A549 (cell line): ENCODE results near the gene CTNNBL1. TPM values are rescaled to one million over a fixed set of nuclear protein-coding genes. Genes with fewer than 3 reads are reported as not detected.

Experiments
- ATAC-seq, 2 experiments: fragments of 200-7000 bp in 1 of 2; fragments of >200 bp in 1 of 2; cut with Nextera tagmentation in 1 of 2; cut with Tn5 transposase in 1 of 2; 3 replicates each; pipeline versions ENCODE4 v1.8.0 to v1.9.1; 2018 to 2020; ENCODE audit warnings: mild to moderate bottlenecking in 1 of 2, moderate library complexity in 1 of 2
- CTCF ChIA-PET: fragments of 300-600 bp; sonication (Branson Sonifier 250); formaldehyde crosslinking; extraction: SDS; loops from one replicate; lab custom pipeline; 2021; ENCODE audit warnings: antibody characterized with exemption, inconsistent platforms; lab: Yijun Ruan, JAX
- POLR2A ChIA-PET: fragments of 350-600 bp; formaldehyde crosslinking; extraction: SDS; loops from one replicate; lab custom pipeline; 2021; ENCODE audit warnings: antibody characterized with exemption, inconsistent platforms; lab: Yijun Ruan, JAX
- DNase-seq, 2 experiments: peaks; one replicate each; pipeline versions ENCODE4 v3.0.0 to v3.0.0-alpha.2; 2011 to 2016; ENCODE audit warnings: low read depth in 1 of 2, low spot score in 1 of 2
- FAIRE-seq: peaks from 2 replicates; lab custom pipeline; 2011; peaks lifted over from hg19 to GRCh38; lab: Jason Lieb, UNC
- H3K27ac ChIP-seq, 2 experiments: fragments of >200 bp; sonication (Bioruptor Twin); formaldehyde crosslinking; 3 replicates each; pipeline ENCODE4 v1.5.1; 2016 to 2017
- H3K4me1 ChIP-seq: fragments of >200 bp; sonication (Bioruptor Twin); formaldehyde crosslinking; 3 replicates; pipeline ENCODE4 v1.6.1; 2016
- H3K4me2 ChIP-seq: fragments of >200 bp; sonication (Bioruptor Twin); formaldehyde crosslinking; 3 replicates; pipeline ENCODE4 v1.6.1; 2016
- H3K4me3 ChIP-seq: fragments of >200 bp; sonication (Bioruptor Twin); formaldehyde crosslinking; 3 replicates; pipeline ENCODE4 v1.5.1; 2016
- H3K9me3 ChIP-seq: fragments of >200 bp; sonication (Bioruptor Twin); formaldehyde crosslinking; 3 replicates; pipeline ENCODE4 v1.6.1; 2016
- BHLHE40 ChIP-seq: IDR thresholded peaks from 2 replicates; pipeline ENCODE4 v1.6.1; 2012; ENCODE audit warnings: low read depth, low read length, inconsistent platforms
- CBX8 ChIP-seq: fragments of 200-600 bp; sonication (generic); IDR thresholded peaks from 2 replicates; pipeline ENCODE4 v1.6.1; 2016
- E2F6 ChIP-seq: IDR thresholded peaks from 2 replicates; pipeline ENCODE4 v1.6.1; 2012; ENCODE audit warnings: low read depth, borderline replicate concordance
- ESRRA ChIP-seq: fragments of 150-350 bp; IDR thresholded peaks from 2 replicates; pipeline ENCODE4 v1.6.1; 2014; ENCODE audit warnings: mild to moderate bottlenecking, low read length, borderline replicate concordance
- FOSB ChIP-seq: fragments of 250-450 bp; sonication (Bioruptor Pico); IDR thresholded peaks from 2 replicates; pipeline ENCODE4 v1.5.0; 2020; ENCODE audit warnings: mild to moderate bottlenecking, moderate library complexity
- FOXS1 ChIP-seq: fragments of 250-450 bp; sonication (Bioruptor Pico); IDR thresholded peaks from 2 replicates; pipeline ENCODE4 v1.5.0; 2020; ENCODE audit warnings: mild to moderate bottlenecking, moderate library complexity
- HDAC2 ChIP-seq: fragments of 200-600 bp; sonication (generic); IDR thresholded peaks from 2 replicates; pipeline ENCODE4 v1.6.1; 2016
- HOXB13 ChIP-seq: fragments of 250-450 bp; sonication (Bioruptor Pico); IDR thresholded peaks from 2 replicates; pipeline ENCODE4 v1.5.0; 2020; ENCODE audit warnings: low read depth, mild to moderate bottlenecking, moderate library complexity
- JUNB ChIP-seq: fragments of >200 bp; sonication (Bioruptor Twin); formaldehyde crosslinking; IDR thresholded peaks from 2 replicates; pipeline ENCODE4 v1.6.1; 2016
- KDM1A ChIP-seq: fragments of 200-600 bp; sonication (generic); IDR thresholded peaks from 2 replicates; pipeline ENCODE4 v1.6.1; 2016; ENCODE audit warnings: low read depth, mild to moderate bottlenecking
- MAZ ChIP-seq: fragments of 150-350 bp; IDR thresholded peaks from 2 replicates; pipeline ENCODE4 v1.6.1; 2014; ENCODE audit warnings: antibody characterized with exemption, low read depth, low read length, borderline replicate concordance
- NPAS2 ChIP-seq: fragments of 250-450 bp; sonication (Bioruptor Pico); IDR thresholded peaks from 2 replicates; pipeline ENCODE4 v1.8.0; 2022; ENCODE audit warnings: mild to moderate bottlenecking, moderate library complexity, borderline replicate concordance
- NR3C1 ChIP-seq: fragments of >200 bp; sonication (Bioruptor Twin); formaldehyde crosslinking; IDR thresholded peaks from 3 replicates; pipeline ENCODE4 v1.6.1; 2017
- POLR2A ChIP-seq: IDR thresholded peaks from 2 replicates; pipeline ENCODE4 v1.6.1; 2012; ENCODE audit warnings: mild to moderate bottlenecking, low read length
- POLR2AphosphoS2 ChIP-seq: conservative IDR thresholded peaks from 2 replicates; pipeline ENCODE4 v1.6.1; 2012; ENCODE audit warnings: low read length, improper control_type of control experiment, inconsistent platforms
- RAD21 ChIP-seq, 2 experiments: fragments of >200 bp in 1 of 2; sonication (Bioruptor Twin) in 1 of 2; formaldehyde crosslinking in 1 of 2; IDR thresholded peaks in 1 of 2; conservative IDR thresholded peaks in 1 of 2; 2 replicates in 1 of 2; 3 replicates in 1 of 2; pipeline ENCODE4 v1.6.1; 2012 to 2018; ENCODE audit warnings: inconsistent platforms in 1 of 2
- RARB ChIP-seq: fragments of 250-450 bp; sonication (Bioruptor Pico); IDR thresholded peaks from 2 replicates; pipeline ENCODE4 v1.8.0; 2021; ENCODE audit warnings: mild to moderate bottlenecking, moderate library complexity
- RCOR1 ChIP-seq: fragments of 150-350 bp; IDR thresholded peaks from 2 replicates; pipeline ENCODE4 v1.6.1; 2014; ENCODE audit warnings: antibody characterized with exemption, low read length, low read depth
- ZC3H11A ChIP-seq: fragments of 450-650 bp; IDR thresholded peaks from 2 replicates; pipeline ENCODE4 v1.6.1; 2014; ENCODE audit warnings: antibody characterized with exemption, mild to moderate bottlenecking
- ZFP36 ChIP-seq: fragments of 450-650 bp; IDR thresholded peaks from 2 replicates; pipeline ENCODE4 v1.6.1; 2014; ENCODE audit warnings: borderline replicate concordance; ENCODE audit not compliant: partially characterized antibody
- WGBS: methylation state at CpG from one replicate; pipeline ENCODE4 v1.1.6; 2017; ENCODE audit errors: missing lambda C conversion rate; 5-methylcytosine and 5-hydroxymethylcytosine counted together
- polyA plus RNA-seq, 4 experiments: library from polyadenylated mRNA; depleted of rRNA in 3 of 4; stranded (reverse); fragments of >200 nt; fragmentation: RNase III in 1 of 4; extraction: RNeasy Plus Mini Kit Qiagen cat#74134 plus additional on column Dnase treatment in 1 of 4; gene quantifications; 2 replicates in 3 of 4; 3 replicates in 1 of 4; pipeline ENCODE4 v1.2.3, GENCODE V29; 2011 to 2017
- TF ChIP-seq, protein P1 (sequence below): IDR thresholded peaks from 2 replicates; pipeline ENCODE4 v1.6.1; 2012
- TF ChIP-seq, protein P2 (sequence below): fragments of >200 bp; sonication (Bioruptor Twin); formaldehyde crosslinking; IDR thresholded peaks from 2 replicates; pipeline ENCODE4 v1.6.1; 2016

Gene CTNNBL1
- polyA plus RNA-seq, 2 of the 4 experiments (the other 2 are of a cell fraction) = 41.0 to 59.9 TPM

DNA sequence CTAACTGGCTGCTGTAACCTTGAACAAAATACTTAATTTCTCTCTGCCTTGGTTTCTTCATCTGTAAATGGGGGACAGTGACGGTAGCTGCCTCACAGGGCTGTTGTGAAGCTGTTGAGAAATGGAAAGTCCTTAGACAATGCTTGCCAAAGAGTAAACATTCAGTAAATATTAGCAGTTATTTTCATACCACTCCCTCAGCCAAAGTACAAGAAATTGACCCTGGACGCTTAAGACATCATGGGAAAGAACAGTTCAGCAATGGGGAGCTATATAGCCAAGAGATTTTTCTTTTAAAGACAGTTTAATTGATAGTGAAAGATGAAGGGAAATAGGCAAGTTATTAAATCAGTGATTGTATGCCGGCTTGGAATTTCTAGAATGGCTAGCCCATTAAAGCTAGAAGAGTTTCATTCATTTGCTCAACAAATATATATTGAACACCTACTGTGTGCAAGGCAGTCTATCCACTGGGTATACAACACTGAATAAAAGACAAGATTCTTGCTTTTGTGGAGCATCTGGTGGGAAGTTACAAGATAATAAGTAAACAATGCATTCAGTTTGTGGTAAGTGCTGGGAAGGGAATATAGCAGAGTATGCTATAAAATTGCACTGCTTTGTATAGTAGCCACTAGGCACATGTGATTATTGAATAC, 2.0 kb downstream of the CTNNBL1 start:
- POLR2A ChIA-PET = no interaction called here

GRCh38 chr20:37697314-37697713, 3.5 kb downstream of the CTNNBL1 start:
- no peak overlapping the region for H3K4me2 ChIP-seq
- H3K27ac ChIP-seq = no peak overlapping the region
- CTCF ChIA-PET = no interaction called here
- TF ChIP-seq RCOR1 = no peak
- TF ChIP-seq FOXS1 = no peak
- no peak for TF ChIP-seq ZFP36
- no peak for TF ChIP-seq MAZ
- no peak for TF ChIP-seq E2F6
- no peak for TF ChIP-seq RARB (CRISPR knock-in tag)
- TF ChIP-seq, protein P1, sequence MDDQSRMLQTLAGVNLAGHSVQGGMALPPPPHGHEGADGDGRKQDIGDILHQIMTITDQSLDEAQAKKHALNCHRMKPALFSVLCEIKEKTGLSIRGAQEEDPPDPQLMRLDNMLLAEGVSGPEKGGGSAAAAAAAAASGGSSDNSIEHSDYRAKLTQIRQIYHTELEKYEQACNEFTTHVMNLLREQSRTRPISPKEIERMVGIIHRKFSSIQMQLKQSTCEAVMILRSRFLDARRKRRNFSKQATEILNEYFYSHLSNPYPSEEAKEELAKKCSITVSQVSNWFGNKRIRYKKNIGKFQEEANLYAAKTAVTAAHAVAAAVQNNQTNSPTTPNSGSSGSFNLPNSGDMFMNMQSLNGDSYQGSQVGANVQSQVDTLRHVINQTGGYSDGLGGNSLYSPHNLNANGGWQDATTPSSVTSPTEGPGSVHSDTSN = no peak
- no peak for TF ChIP-seq HOXB13 (CRISPR knock-in tag)
- TF ChIP-seq RAD21 (conservative IDR thresholded peaks at IDR 0.05 in 1 of 2, IDR thresholded peaks at IDR 0.05 in 1 of 2) = no peak
- TF ChIP-seq CBX8 = no peak
- TF ChIP-seq ZC3H11A = no peak
- no peak for TF ChIP-seq JUNB
- TF ChIP-seq BHLHE40 = no peak
- TF ChIP-seq FOSB = no peak
- TF ChIP-seq, protein P2, sequence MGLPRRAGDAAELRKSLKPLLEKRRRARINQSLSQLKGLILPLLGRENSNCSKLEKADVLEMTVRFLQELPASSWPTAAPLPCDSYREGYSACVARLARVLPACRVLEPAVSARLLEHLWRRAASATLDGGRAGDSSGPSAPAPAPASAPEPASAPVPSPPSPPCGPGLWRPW = no peak
- no peak for TF ChIP-seq POLR2A
- no peak for TF ChIP-seq ESRRA
- no peak for TF ChIP-seq POLR2AphosphoS2
- TF ChIP-seq HDAC2 = no peak
- ATAC-seq (no peak), DNase-seq (no peak), FAIRE-seq (no peak)
- POLR2A ChIA-PET = no interaction called here
- 92% methylated on average over 4 of the region's 4 CpGs for WGBS
- no peaks in the 10 kb centered on the region for H3K9me3 ChIP-seq
- H3K4me3 ChIP-seq = no peak overlapping the region
- peaks cover 26% of the 10 kb centered on the region for H3K4me1 ChIP-seq

More for the DNA sequence above, 2.0 kb downstream of the CTNNBL1 start:
- TF ChIP-seq NPAS2 (CRISPR knock-in tag) (no peak), KDM1A (no peak), NR3C1 (no peak)
- no peak for FAIRE-seq
- Histone ChIP-seq H3K4me2 (peak overlapping the region; percentile 84), H3K9me3 (no peaks in the 10 kb centered on the region), H3K27ac (no peak overlapping the region), H3K4me1 (peaks cover 12% of the 10 kb centered on the region; the same call in 1 of the 3 replicates), H3K4me3 (no peak overlapping the region)
- no peak for ATAC-seq
- CTCF ChIA-PET = no interaction called here
- no peak for DNase-seq
- 74% methylated on average over 3 of the region's 3 CpGs for WGBS

DNA sequence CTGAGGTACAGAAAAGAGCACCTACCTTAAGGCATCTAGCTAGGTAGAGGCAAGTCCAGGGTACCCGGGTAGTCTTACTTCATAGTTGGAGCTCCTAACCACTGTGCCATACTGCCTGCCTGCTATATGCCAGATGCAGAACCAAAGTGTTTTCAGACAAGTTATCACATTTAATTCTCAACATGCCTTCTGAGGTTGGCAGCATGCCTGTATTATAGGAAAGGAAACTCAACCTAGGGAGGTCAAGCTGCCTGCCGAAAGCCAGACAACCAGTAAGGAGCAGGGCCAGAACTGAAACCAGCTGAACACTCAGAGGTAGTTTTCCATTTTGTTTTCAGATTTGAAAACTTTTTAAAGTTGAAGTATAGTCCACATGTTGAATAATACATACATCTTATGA, 5.4 kb downstream of the CTNNBL1 start:
- TF ChIP-seq RCOR1 = no peak
- Histone ChIP-seq H3K4me2 (no peak overlapping the region), H3K4me1 (peaks cover 32% of the 10 kb centered on the region), H3K27ac (no peak overlapping the region), H3K4me3 (no peak overlapping the region), H3K9me3 (no peaks in the 10 kb centered on the region)
- CTCF ChIA-PET = no interaction called here
- POLR2A ChIA-PET = no interaction called here
- ATAC-seq = no peak
- 97% methylated on average over 2 of the region's 2 CpGs for WGBS
- FAIRE-seq = no peak
- DNase-seq = no peak
